Skin of body (tissue), 2 donors: ENCODE results near the gene PTP4A2. TPM values are rescaled to one million over a fixed set of nuclear protein-coding genes. Genes with fewer than 3 reads are reported as not detected.
"Not testable (repeated sequence)": the region's sequence is repeated elsewhere in the genome, so short reads cannot be mapped to it uniquely, and the experiment has no call there.

Source experiments
- DNase-seq: peaks from one replicate; lab custom pipeline; 2025; lab: John Stamatoyannopoulos, UW
- total RNA-seq: library from RNA; depleted of rRNA; stranded (reverse); fragments of >200 nt; gene quantifications from one replicate; pipeline ENCODE4 v1.2.3, GENCODE V29; 2014

The PTP4A2 gene
- total RNA-seq, 1 donor from 2014 or later, result 173 TPM

- DNase-seq, result no peak
These were observed 13.1 kb upstream of the PTP4A2 start for GRCh38 chr1:31951276-31951675.

GRCh38 chr1:31949862-31950261 lies 11.7 kb upstream of the PTP4A2 start:
- no peak for DNase-seq

- not testable (repeated sequence) for DNase-seq
These were observed 7.5 kb upstream of the PTP4A2 start for GRCh38 chr1:31945677-31946076.

- peak; percentile 92 for DNase-seq
These were observed 6.3 kb upstream of the PTP4A2 start for GRCh38 chr1:31944205-31945089.

GRCh38 chr1:31943546-31944184 lies 5.5 kb upstream of the PTP4A2 start:
- DNase-seq, result peak; percentile 61

- DNase-seq, result not testable (repeated sequence)
These were observed 3.9 kb upstream of the PTP4A2 start for GRCh38 chr1:31942061-31942460.

GRCh38 chr1:31939484-31940329 lies 1.5 kb upstream of the PTP4A2 start:
- DNase-seq, result no peak

- peak; percentile 50 for DNase-seq
These were observed 626 bp downstream of the PTP4A2 start for GRCh38 chr1:31937300-31938183.

GRCh38 chr1:31936981-31937299 lies 1.2 kb downstream of the PTP4A2 start:
- peak; percentile 35 for DNase-seq

GRCh38 chr1:31936278-31936980 lies 1.7 kb downstream of the PTP4A2 start:
- DNase-seq, result peak; percentile 21

GRCh38 chr1:31934706-31935629 lies 3.2 kb downstream of the PTP4A2 start:
- no peak for DNase-seq

GRCh38 chr1:31932491-31933316 lies 5.5 kb downstream of the PTP4A2 start:
- no peak for DNase-seq

- no peak for DNase-seq
These were observed 6.5 kb downstream of the PTP4A2 start for GRCh38 chr1:31931593-31932225.

- DNase-seq, result no peak
These were observed 7.2 kb downstream of the PTP4A2 start for GRCh38 chr1:31930836-31931592.

- DNase-seq, result no peak
These were observed 10.5 kb downstream of the PTP4A2 start for GRCh38 chr1:31927661-31927980.

- no peak for DNase-seq
These were observed 11.1 kb downstream of the PTP4A2 start for GRCh38 chr1:31926853-31927660.
